ENCODE results near the gene UCN. TPM values are rescaled to one million over a fixed set of nuclear protein-coding genes. Genes with fewer than 3 reads are reported as not detected.

UCN gene, protein sequence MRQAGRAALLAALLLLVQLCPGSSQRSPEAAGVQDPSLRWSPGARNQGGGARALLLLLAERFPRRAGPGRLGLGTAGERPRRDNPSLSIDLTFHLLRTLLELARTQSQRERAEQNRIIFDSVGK
- 0.30 to 2.8 TPM (median 1.4 TPM) in 5 replicates for total RNA-seq (2022; extraction: Qiagen RNA extraction)

DNA sequence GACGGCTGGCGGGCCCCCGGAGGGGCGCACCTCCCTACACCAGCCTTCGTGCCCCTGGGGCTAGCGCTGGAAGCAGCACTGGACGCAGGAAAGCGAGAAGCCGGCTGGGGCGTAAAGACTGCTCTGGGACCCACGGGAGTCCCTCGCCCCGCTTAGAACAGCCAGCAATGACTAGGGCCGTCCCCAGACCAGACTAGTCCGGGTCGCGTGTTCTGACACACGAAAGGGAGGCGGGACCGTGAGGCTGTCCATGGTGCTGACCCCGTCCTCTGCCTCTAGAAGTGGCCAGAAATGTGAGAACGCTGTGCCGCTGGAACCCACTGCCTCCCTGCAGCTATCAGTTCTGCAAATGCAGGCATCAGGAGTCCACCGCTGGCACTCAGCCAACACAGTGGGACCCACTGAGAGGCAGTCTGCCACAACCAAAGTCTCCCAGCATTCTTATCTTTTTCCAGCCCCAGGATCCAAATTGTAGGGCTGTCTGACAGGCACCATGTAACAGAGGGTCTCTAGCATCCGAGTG, at the start of gene UCN:
TSS of gene UCN (minus strand) at position 87 of the 523 bp plus-strand sequence. CDS start 550 bp downstream, outside the sequence.

DNA sequence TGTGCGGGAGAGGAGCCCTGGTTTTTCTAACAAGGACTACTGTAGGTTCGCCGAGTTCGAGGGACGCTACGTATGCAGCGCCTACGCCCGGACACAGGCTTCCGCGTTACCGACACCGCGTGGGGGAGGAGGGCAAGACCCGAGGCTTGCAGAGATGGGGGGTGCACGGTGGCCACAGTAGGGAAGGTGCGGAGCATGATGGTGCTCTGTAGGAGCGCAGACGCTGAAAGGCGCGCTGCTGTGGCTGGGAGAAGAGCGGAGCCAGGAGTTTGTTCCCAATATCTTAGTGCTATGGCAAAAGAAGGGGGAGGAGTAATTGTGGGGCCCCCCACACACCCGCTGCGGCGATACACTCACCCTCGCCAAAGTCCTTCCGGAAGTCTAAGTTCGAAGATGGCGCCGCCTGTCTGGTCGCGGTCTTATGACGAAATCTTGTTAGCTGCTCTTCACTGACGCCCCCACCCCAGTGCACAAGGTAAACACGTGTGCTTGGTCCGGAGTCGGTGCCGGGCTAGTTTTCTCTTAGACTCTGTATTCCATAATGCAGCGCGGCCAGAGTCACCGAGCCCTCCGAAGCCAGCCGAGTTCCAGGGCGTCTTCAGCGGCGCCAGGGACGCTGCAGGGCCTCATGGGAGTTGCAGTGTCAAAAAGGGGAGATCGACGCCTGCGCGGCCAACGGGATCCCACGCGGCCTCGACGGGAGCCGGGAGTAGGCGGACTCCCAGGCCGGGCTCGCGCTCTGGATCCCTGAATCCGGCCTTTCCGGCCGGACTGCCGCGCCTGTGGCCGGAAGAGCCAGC, 48.3 kb upstream of the UCN start, which contains the start of gene GTF3C2:
TSS of gene GTF3C2 (minus strand) at position 383 of the 800 bp plus-strand sequence. CDS start 13,210 bp downstream, outside the sequence.

DNA sequence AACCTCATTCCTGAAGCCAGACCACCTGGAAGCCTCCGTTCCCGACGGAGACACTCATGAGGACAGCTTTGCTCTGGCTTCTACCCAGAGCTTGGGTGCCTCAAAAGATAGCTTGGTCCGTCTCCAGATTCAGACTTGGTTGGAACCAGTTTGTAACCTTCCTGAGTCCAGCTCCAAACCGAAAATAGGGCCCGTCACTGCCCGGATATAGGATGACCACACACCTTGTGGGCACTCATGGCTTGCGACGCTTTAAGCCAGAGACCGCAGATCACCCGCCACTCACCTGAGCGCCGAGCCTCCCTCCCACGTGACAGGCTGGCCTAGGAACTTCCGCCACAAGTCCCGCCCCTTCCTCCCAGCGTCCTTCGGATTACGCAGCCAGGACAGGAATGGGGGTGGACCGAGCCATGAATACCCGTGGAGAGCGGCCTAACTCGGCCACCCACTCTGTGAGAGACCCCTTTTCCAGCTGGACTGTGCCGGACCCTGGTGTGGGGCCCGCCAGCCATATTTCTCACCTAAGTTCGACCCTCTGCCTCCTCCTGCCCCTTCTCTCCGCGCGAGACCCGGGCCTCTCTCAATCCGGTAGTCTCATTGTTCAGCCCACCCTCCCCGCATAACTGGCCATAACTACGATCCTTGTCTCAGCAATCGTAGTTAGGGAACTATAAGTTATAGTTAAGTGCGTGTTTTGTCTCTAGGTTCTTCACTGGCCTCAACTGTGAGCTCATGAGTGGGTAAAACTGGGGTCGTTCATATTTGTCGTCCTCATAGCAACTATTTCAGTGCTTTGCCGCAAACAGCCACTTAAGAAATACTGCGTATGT, 14.7 kb upstream of the UCN start, which contains the start of gene MPV17:
TSS of gene MPV17 (minus strand) at position 332 of the 830 bp plus-strand sequence. CDS start 580 bp downstream, outside the sequence.

DNA sequence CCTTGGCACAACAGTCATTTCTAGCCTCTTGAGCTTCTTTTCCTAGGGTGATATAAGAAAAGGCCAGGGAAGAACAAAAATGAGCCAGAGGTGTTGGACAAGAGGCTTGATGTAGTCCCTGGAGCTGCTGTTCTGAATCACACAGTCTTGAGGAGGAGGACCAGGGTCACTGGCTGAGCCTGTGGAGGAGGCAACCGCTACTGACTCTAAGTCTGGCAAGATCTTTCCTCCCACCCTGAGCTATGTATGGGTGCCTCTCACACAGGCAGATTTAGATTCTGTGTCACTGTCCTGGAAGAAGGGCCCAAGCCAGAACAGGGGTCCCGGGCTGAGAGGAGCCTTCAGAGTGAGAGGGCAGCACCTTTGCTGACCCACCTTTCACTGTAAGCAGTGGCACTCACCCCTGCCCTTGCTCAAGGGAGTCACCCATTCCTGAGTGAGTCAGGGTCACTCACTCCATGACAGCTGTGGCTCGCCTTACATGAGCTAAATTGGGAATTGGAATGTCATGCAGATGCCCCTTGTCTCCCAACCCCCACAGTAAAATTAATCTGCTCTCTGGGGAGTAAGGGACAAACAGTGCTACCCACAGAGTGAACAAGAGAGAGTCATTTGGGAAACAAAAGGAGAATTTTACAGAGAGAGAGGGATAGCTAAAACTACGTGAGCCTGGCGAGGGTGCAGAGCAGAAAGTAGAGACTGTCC, 26.2 kb downstream of the UCN start, which contains the start of gene TRIM54:
TSS of gene TRIM54 (plus strand) at position 575 of the 705 bp plus-strand sequence. CDS start 303 bp downstream, outside the sequence.

DNA sequence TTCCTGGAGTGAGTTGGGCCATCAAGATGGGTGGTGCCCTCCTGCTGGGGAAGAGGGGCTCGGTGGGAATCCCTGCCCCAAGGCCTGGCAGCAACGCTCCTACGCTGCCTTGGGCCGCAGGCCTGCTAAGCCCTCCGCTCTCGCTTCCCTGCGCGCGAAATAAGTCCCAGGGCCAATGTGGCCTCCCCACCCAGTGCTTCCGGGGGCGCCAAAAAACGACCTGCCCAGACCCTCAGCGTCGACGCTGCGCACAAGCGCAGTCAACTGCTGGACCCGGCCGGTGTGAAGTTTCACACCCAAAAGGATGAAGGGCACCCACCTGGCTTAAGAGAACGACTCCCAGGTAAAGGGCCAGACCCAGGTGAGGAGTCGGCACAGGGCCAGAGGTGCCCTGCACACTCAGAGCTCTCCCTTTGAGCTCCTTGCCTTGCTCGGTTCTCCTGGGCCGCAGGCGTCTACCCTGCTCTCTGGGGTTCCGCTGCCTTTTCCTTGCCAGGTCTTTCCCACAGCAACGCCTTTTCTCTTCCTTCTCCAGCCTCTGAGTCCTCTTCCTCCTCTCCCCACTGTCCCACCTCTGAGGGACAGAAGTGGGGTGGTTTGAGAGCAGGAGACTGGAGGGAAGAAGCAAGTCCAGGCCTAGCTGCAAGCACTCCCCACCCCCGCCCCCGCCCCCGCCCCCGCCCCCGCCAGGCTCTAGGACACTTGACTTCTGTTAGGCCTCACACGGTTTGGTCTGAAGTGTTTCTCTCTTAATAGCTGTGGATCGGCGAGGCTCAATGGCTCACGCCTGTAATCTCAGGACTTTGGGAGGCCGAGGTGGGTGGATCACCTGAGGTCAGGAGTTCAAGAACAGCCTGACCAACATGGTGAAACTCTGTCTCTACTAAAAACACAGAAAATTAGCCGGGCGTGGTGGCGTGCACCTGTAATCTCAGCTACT, 32.8 kb downstream of the UCN start, which contains the start of gene DNAJC5G:
TSS of gene DNAJC5G (plus strand) at position 223 of the 940 bp plus-strand sequence. CDS start 1,296 bp downstream, outside the sequence.

DNA sequence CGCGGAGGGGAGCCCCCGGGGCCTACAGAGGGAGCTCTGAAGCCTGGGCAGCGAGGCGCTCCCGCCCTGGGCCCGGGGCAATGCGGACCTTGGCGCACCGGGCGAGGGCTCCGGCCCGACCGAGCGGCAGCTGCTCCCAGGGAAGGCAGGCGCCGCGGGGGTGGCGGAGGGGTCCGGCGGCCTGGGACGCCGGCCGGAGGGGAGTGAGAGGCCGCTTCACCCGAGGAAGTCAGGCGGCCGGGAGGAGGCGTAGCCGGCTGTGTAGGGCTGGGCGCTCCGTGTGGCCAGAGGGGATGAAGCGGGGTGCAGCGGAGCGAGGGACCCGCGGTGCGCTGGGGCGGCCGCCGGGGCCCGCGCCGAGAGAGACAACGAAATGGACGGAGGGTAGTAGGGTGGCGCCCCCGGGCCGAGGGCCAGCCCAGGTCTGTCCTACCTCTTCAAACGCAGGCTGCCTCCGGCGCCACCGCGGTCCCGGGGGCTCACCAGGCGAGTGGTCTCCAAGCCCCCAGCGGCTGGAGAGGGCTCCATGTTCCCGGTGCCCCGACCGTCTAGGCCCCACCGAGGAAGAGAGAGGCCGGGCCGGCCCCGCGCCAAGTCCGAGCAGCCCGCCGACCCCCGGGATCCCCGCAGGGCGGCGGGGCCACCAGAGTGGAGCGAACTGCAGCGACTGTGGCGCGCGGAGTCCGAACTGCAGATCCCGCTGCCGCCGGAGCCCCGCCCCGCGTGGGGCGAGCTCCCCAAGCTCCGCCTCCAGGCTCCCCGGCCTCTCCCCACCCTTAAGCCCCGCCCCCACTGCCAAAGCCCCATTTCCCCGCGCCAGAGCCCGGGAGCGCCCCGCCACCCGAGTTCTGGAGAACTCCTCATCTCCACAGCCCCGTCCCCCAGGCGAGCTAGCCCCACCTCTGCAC, 45.6 kb downstream of the UCN start, which contains the start of gene SLC30A3:
TSS of gene SLC30A3 (minus strand) at position 669 of the 908 bp plus-strand sequence. CDS start at position 528, 141 bp downstream.

Other genes starting within 250 kb of the UCN start
- 539 to 642 TPM (median 562 TPM) in 5 replicates for gene OST4, start 236.8 kb downstream of the UCN start, total RNA-seq (2022; extraction: Qiagen RNA extraction)
- gene EMILIN1, start 229.8 kb downstream of the UCN start, total RNA-seq (2022; extraction: Qiagen RNA extraction), result 0.27 to 0.56 TPM (median 0.47 TPM) in 5 replicates
- gene KHK, start 221.7 kb downstream of the UCN start, total RNA-seq (2022; extraction: Qiagen RNA extraction), result 7.6 to 10.4 TPM (median 10.2 TPM) in 5 replicates
- gene CGREF1, start 189.3 kb downstream of the UCN start, total RNA-seq (2022; extraction: Qiagen RNA extraction), result 7.3 to 9.0 TPM (median 8.4 TPM) in 5 replicates
- gene ABHD1, start 184.6 kb downstream of the UCN start, total RNA-seq (2022; extraction: Qiagen RNA extraction), result 0.77 to 2.1 TPM (median 1.5 TPM) in 5 replicates
- 44.7 to 60.1 TPM (median 58.3 TPM) in 5 replicates for gene PREB, start 173.8 kb downstream of the UCN start, total RNA-seq (2022; extraction: Qiagen RNA extraction)
- not detected in 5 replicates for gene PRR30, start 169.0 kb downstream of the UCN start, total RNA-seq (2022; extraction: Qiagen RNA extraction)
- gene TCF23, start 159.4 kb downstream of the UCN start, total RNA-seq (2022; extraction: Qiagen RNA extraction), result not detected in 5 replicates
- gene ATRAID, start 96.4 kb downstream of the UCN start, total RNA-seq (2022; extraction: Qiagen RNA extraction), result 206 to 230 TPM (median 222 TPM) in 5 replicates
- gene SLC5A6, start 96.2 kb downstream of the UCN start, total RNA-seq (2022; extraction: Qiagen RNA extraction), result 61.6 to 71.0 TPM (median 63.7 TPM) in 5 replicates
- 51.1 to 65.2 TPM (median 61.1 TPM) in 5 replicates for gene CAD, start 91.1 kb downstream of the UCN start, total RNA-seq (2022; extraction: Qiagen RNA extraction)
- 2.1 to 4.0 TPM (median 3.3 TPM) in 5 replicates for gene SLC30A3, start 45.4 kb downstream of the UCN start, total RNA-seq (2022; extraction: Qiagen RNA extraction)
- gene DNAJC5G, start 33.0 kb downstream of the UCN start, total RNA-seq (2022; extraction: Qiagen RNA extraction), result not detected in 5 replicates
- 0.70 to 1.3 TPM (median 0.91 TPM) in 5 replicates for gene TRIM54, start 26.0 kb downstream of the UCN start, total RNA-seq (2022; extraction: Qiagen RNA extraction)
- gene MPV17, start 14.7 kb upstream of the UCN start, total RNA-seq (2022; extraction: Qiagen RNA extraction), result 76.5 to 95.8 TPM (median 85.5 TPM) in 5 replicates
- gene GTF3C2, start 48.3 kb upstream of the UCN start, total RNA-seq (2022; extraction: Qiagen RNA extraction), result 55.1 to 62.9 TPM (median 59.6 TPM) in 5 replicates
- 53.2 to 61.0 TPM (median 54.0 TPM) in 5 replicates for gene EIF2B4, start 61.9 kb upstream of the UCN start, total RNA-seq (2022; extraction: Qiagen RNA extraction)
- 134 to 145 TPM (median 142 TPM) in 5 replicates for gene SNX17, start 62.2 kb upstream of the UCN start, total RNA-seq (2022; extraction: Qiagen RNA extraction)
- gene ZNF513, start 72.3 kb upstream of the UCN start, total RNA-seq (2022; extraction: Qiagen RNA extraction), result 9.7 to 14.7 TPM (median 13.5 TPM) in 5 replicates
- gene PPM1G, start 101.1 kb upstream of the UCN start, total RNA-seq (2022; extraction: Qiagen RNA extraction), result 153 to 166 TPM (median 156 TPM) in 5 replicates
- 123 to 138 TPM (median 130 TPM) in 5 replicates for gene NRBP1, start 120.2 kb upstream of the UCN start, total RNA-seq (2022; extraction: Qiagen RNA extraction)
- 0.22 to 0.70 TPM (median 0.42 TPM) in 4 of 5 replicates, not detected in the other for gene KRTCAP3, start 133.9 kb upstream of the UCN start, total RNA-seq (2022; extraction: Qiagen RNA extraction)
- 6.6 to 9.6 TPM (median 7.2 TPM) in 5 replicates for gene IFT172, start 181.3 kb upstream of the UCN start, total RNA-seq (2022; extraction: Qiagen RNA extraction)
- gene FNDC4, start 186.8 kb upstream of the UCN start, total RNA-seq (2022; extraction: Qiagen RNA extraction), result 3.5 to 5.3 TPM (median 3.8 TPM) in 5 replicates
- gene GCKR, start 188.4 kb upstream of the UCN start, total RNA-seq (2022; extraction: Qiagen RNA extraction), result 0.12 to 0.36 TPM (median 0.32 TPM) in 3 of 5 replicates, not detected in the others